A549 (cell line): ENCODE data around the gene PDPK1. TPM values are rescaled to one million over a fixed set of nuclear protein-coding genes. Genes with fewer than 3 reads are reported as not detected.
"Not testable (repeated sequence)": the region's sequence is repeated elsewhere in the genome, so short reads cannot be mapped to it uniquely, and the experiment has no call there.

Experiments used
- ATAC-seq, 2 experiments: fragments of 200-7000 bp in 1 of 2; fragments of >200 bp in 1 of 2; cut with Nextera tagmentation in 1 of 2; cut with Tn5 transposase in 1 of 2; 3 replicates each; pipeline versions ENCODE4 v1.8.0 to v1.9.1; 2018 to 2020; ENCODE audit warnings: mild to moderate bottlenecking in 1 of 2, moderate library complexity in 1 of 2
- CTCF ChIA-PET: fragments of 300-600 bp; sonication (Branson Sonifier 250); formaldehyde crosslinking; extraction: SDS; loops from one replicate; lab custom pipeline; 2021; ENCODE audit warnings: antibody characterized with exemption, inconsistent platforms; lab: Yijun Ruan, JAX
- POLR2A ChIA-PET: fragments of 350-600 bp; formaldehyde crosslinking; extraction: SDS; loops from one replicate; lab custom pipeline; 2021; ENCODE audit warnings: antibody characterized with exemption, inconsistent platforms; lab: Yijun Ruan, JAX
- DNase-seq, 2 experiments: peaks; one replicate each; pipeline versions ENCODE4 v3.0.0 to v3.0.0-alpha.2; 2011 to 2016; ENCODE audit warnings: low read depth in 1 of 2, low spot score in 1 of 2
- FAIRE-seq: peaks from 2 replicates; lab custom pipeline; 2011; peaks lifted over from hg19 to GRCh38; lab: Jason Lieb, UNC
- H3K27ac ChIP-seq, 2 experiments: fragments of >200 bp; sonication (Bioruptor Twin); formaldehyde crosslinking; 3 replicates each; pipeline ENCODE4 v1.5.1; 2016 to 2017
- H3K4me1 ChIP-seq: fragments of >200 bp; sonication (Bioruptor Twin); formaldehyde crosslinking; 3 replicates; pipeline ENCODE4 v1.6.1; 2016
- H3K4me2 ChIP-seq: fragments of >200 bp; sonication (Bioruptor Twin); formaldehyde crosslinking; 3 replicates; pipeline ENCODE4 v1.6.1; 2016
- H3K4me3 ChIP-seq: fragments of >200 bp; sonication (Bioruptor Twin); formaldehyde crosslinking; 3 replicates; pipeline ENCODE4 v1.5.1; 2016
- H3K9me3 ChIP-seq: fragments of >200 bp; sonication (Bioruptor Twin); formaldehyde crosslinking; 3 replicates; pipeline ENCODE4 v1.6.1; 2016
- EHMT2 ChIP-seq: fragments of 200-600 bp; sonication (generic); IDR thresholded peaks from 2 replicates; pipeline ENCODE4 v1.6.1; 2016; ENCODE audit warnings: antibody characterized with exemption, low read depth, mild to moderate bottlenecking, moderate library complexity
- EP300 ChIP-seq, 2 experiments: fragments of >200 bp; sonication (Bioruptor Twin); formaldehyde crosslinking; IDR thresholded peaks; 2 replicates in 1 of 2; 3 replicates in 1 of 2; pipeline ENCODE4 v1.6.1; 2016 to 2017
- ESRRA ChIP-seq: fragments of 150-350 bp; IDR thresholded peaks from 2 replicates; pipeline ENCODE4 v1.6.1; 2014; ENCODE audit warnings: mild to moderate bottlenecking, low read length, borderline replicate concordance
- FOSB ChIP-seq: fragments of 250-450 bp; sonication (Bioruptor Pico); IDR thresholded peaks from 2 replicates; pipeline ENCODE4 v1.5.0; 2020; ENCODE audit warnings: mild to moderate bottlenecking, moderate library complexity
- HDAC2 ChIP-seq: fragments of 200-600 bp; sonication (generic); IDR thresholded peaks from 2 replicates; pipeline ENCODE4 v1.6.1; 2016
- HOXA7 ChIP-seq: fragments of 250-450 bp; sonication (Bioruptor Pico); IDR thresholded peaks from 2 replicates; pipeline ENCODE4 v1.5.0; 2020; ENCODE audit warnings: mild to moderate bottlenecking, moderate library complexity
- HOXB5 ChIP-seq: fragments of 250-450 bp; sonication (Bioruptor Pico); IDR thresholded peaks from 2 replicates; pipeline ENCODE4 v1.5.0; 2020; ENCODE audit warnings: mild to moderate bottlenecking, moderate library complexity
- JUN ChIP-seq, 2 experiments: fragments of >200 bp; sonication (Bioruptor Twin); formaldehyde crosslinking; IDR thresholded peaks; 2 replicates in 1 of 2; 3 replicates in 1 of 2; pipeline ENCODE4 v1.6.1; 2016 to 2017
- KDM1A ChIP-seq: fragments of 200-600 bp; sonication (generic); IDR thresholded peaks from 2 replicates; pipeline ENCODE4 v1.6.1; 2016; ENCODE audit warnings: low read depth, mild to moderate bottlenecking
- KDM5A ChIP-seq: fragments of 200-600 bp; sonication (generic); IDR thresholded peaks from 2 replicates; pipeline ENCODE4 v1.6.1; 2016; ENCODE audit warnings: antibody characterized with exemption, mild to moderate bottlenecking
- MAFK ChIP-seq: fragments of 450-650 bp; IDR thresholded peaks from 2 replicates; pipeline ENCODE4 v1.6.1; 2014; ENCODE audit not compliant: partially characterized antibody
- RAD21 ChIP-seq, 2 experiments: fragments of >200 bp in 1 of 2; sonication (Bioruptor Twin) in 1 of 2; formaldehyde crosslinking in 1 of 2; IDR thresholded peaks in 1 of 2; conservative IDR thresholded peaks in 1 of 2; 2 replicates in 1 of 2; 3 replicates in 1 of 2; pipeline ENCODE4 v1.6.1; 2012 to 2018; ENCODE audit warnings: inconsistent platforms in 1 of 2
- RARB ChIP-seq: fragments of 250-450 bp; sonication (Bioruptor Pico); IDR thresholded peaks from 2 replicates; pipeline ENCODE4 v1.8.0; 2021; ENCODE audit warnings: mild to moderate bottlenecking, moderate library complexity
- RFX5 ChIP-seq: fragments of 450-650 bp; IDR thresholded peaks from 2 replicates; pipeline ENCODE4 v1.7.1; 2014; ENCODE audit warnings: antibody characterized with exemption, mild to moderate bottlenecking, moderate library complexity
- SREBF2 ChIP-seq: fragments of 450-650 bp; IDR thresholded peaks from 2 replicates; pipeline ENCODE4 v1.6.1; 2014; ENCODE audit warnings: mild to moderate bottlenecking, moderate library complexity
- ZC3H11A ChIP-seq: fragments of 450-650 bp; IDR thresholded peaks from 2 replicates; pipeline ENCODE4 v1.6.1; 2014; ENCODE audit warnings: antibody characterized with exemption, mild to moderate bottlenecking
- ZFP36 ChIP-seq: fragments of 450-650 bp; IDR thresholded peaks from 2 replicates; pipeline ENCODE4 v1.6.1; 2014; ENCODE audit warnings: borderline replicate concordance; ENCODE audit not compliant: partially characterized antibody
- WGBS: methylation state at CpG from one replicate; pipeline ENCODE4 v1.1.6; 2017; ENCODE audit errors: missing lambda C conversion rate; 5-methylcytosine and 5-hydroxymethylcytosine counted together
- polyA plus RNA-seq, 4 experiments: library from polyadenylated mRNA; depleted of rRNA in 3 of 4; stranded (reverse); fragments of >200 nt; fragmentation: RNase III in 1 of 4; extraction: RNeasy Plus Mini Kit Qiagen cat#74134 plus additional on column Dnase treatment in 1 of 4; gene quantifications; 2 replicates in 3 of 4; 3 replicates in 1 of 4; pipeline ENCODE4 v1.2.3, GENCODE V29; 2011 to 2017
- TF ChIP-seq, protein P1 (sequence below): fragments of >200 bp; sonication (Bioruptor Twin); formaldehyde crosslinking; IDR thresholded peaks from 3 replicates; pipeline ENCODE4 v1.5.1; 2016
- TF ChIP-seq, protein P2 (sequence below): IDR thresholded peaks from 2 replicates; pipeline ENCODE4 v1.6.1; 2012
- TF ChIP-seq, protein P3 (sequence below): fragments of 250-450 bp; sonication (Bioruptor Pico); IDR thresholded peaks from 2 replicates; pipeline ENCODE4 v1.5.0; 2020; ENCODE audit warnings: low read depth, mild to moderate bottlenecking, moderate library complexity

Gene PDPK1
- polyA plus RNA-seq, 2 of the 4 experiments (the other 2 are of a cell fraction), result 17.7 to 29.7 TPM

DNA sequence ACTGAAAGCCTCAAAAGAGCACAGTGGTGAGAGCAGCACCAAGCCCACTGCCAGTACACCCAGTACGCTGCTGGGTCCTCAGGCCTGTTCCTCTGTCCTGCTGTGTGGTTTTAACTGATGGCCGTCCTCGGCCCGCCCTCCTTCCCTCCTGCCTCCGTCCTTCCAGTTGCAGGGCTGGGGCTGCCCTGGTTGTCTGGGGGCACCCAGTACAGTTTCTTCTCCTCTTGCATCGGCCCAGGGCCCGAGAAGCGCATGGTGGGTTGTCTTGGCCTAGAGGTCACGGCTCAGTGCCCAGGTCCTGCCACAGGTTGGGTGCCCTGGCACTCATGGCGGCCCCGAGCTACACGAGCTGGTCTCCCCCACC lies 73.7 kb downstream of the PDPK1 start:
- H3K4me2 ChIP-seq, result no peak overlapping the region
- CTCF ChIA-PET, result no interaction called here
- ATAC-seq, result no peak
- DNase-seq, result no peak
- H3K9me3 ChIP-seq, result no peaks in the 10 kb centered on the region
- no peaks in the 10 kb centered on the region for H3K4me1 ChIP-seq
- 94% methylated on average over 8 of the region's 12 CpGs for WGBS
- POLR2A ChIA-PET, result no interaction called here
- H3K27ac ChIP-seq, result no peak overlapping the region
- no peak for FAIRE-seq
- TF ChIP-seq JUN (IDR thresholded peaks at IDR 0.05) (no peak), RARB (CRISPR knock-in tag) (no peak), ESRRA (no peak), KDM5A (no peak), KDM1A (no peak), RAD21 (conservative IDR thresholded peaks at IDR 0.05 in 1 of 2, IDR thresholded peaks at IDR 0.05 in 1 of 2) (no peak), ZFP36 (no peak), HDAC2 (no peak), ZC3H11A (no peak), MAFK (no peak), HOXB5 (CRISPR knock-in tag) (no peak), RFX5 (no peak), HOXA7 (no peak), FOSB (no peak)
- TF ChIP-seq, protein P1, sequence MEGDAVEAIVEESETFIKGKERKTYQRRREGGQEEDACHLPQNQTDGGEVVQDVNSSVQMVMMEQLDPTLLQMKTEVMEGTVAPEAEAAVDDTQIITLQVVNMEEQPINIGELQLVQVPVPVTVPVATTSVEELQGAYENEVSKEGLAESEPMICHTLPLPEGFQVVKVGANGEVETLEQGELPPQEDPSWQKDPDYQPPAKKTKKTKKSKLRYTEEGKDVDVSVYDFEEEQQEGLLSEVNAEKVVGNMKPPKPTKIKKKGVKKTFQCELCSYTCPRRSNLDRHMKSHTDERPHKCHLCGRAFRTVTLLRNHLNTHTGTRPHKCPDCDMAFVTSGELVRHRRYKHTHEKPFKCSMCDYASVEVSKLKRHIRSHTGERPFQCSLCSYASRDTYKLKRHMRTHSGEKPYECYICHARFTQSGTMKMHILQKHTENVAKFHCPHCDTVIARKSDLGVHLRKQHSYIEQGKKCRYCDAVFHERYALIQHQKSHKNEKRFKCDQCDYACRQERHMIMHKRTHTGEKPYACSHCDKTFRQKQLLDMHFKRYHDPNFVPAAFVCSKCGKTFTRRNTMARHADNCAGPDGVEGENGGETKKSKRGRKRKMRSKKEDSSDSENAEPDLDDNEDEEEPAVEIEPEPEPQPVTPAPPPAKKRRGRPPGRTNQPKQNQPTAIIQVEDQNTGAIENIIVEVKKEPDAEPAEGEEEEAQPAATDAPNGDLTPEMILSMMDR, result no peak
- TF ChIP-seq, all 56 proteins: peak for 0
- no peak overlapping the region for H3K4me3 ChIP-seq

DNA sequence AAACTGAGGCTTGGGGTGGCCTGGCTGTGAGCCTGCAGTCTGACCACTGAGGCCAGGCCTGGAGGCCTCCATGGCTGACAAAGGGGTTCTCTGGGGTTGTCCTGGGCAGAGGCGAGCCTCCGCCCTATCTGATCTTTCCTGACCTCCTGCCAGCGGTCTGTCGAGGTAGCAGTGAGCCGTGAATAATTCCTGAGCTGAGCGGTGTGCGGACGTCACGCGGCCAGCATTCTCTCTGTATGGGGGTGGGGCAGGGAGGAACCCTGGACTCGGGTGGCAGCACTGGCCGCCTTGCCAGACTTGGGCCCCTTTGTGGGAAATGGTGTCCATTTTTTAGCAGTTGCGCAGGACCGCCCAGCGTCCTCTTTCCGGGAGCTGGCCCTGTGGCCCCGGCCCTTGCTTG lies 74.1 kb downstream of the PDPK1 start:
- H3K4me2 ChIP-seq, FAIRE-seq, H3K27ac ChIP-seq, CTCF ChIA-PET, POLR2A ChIA-PET, H3K4me3 ChIP-seq, H3K9me3 ChIP-seq, ATAC-seq, DNase-seq, H3K4me1 ChIP-seq: not testable (repeated sequence)
- no CpG with 5 or more reads among the region's 17 CpGs for WGBS

DNA sequence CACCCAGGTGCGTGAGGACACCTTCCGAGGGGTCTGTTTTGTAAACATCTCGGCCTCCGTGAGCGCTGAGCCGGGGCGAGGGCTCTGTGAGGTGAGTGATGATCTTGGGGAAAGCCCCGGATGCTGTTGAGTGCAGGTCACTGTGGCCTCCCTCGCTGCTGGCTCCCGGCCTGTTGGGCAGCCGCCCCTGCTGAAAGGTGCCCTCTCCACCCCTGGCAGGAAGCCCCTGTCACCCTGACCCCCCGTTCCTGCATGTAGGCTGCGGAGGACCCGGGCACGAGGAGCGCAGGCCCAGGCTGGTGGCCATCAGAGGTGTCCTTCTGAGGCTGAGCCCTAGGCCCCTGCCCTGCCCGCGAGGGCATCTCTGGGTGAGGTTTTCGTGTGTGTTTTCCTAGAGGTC lies 75.4 kb downstream of the PDPK1 start:
- DNase-seq, H3K9me3 ChIP-seq, H3K4me1 ChIP-seq, CTCF ChIA-PET, H3K4me3 ChIP-seq, FAIRE-seq, POLR2A ChIA-PET, H3K27ac ChIP-seq, ATAC-seq, H3K4me2 ChIP-seq: not testable (repeated sequence)
- no CpG with 5 or more reads among the region's 19 CpGs for WGBS

DNA sequence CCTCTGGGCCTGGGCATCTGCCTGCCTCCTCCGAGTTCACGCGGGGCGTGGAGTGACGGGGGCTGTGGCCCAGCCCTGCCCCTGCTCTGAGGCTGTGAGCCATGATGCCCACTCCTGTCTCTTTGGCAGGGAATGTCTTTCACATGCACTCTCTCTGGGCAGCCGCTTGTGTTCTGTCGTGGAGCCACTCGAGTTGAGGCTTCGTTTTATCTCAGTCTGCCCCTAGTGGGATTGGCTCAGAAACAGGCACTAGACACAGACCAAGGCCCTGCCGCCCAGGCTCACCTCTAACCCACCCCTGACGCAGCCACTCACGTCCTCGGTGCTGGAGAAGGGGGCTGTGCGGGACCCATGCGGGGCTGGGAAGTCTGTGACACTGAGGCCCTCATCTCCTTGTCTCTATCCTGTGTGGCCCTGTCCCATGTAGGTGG lies 77.0 kb downstream of the PDPK1 start:
- no peak for FAIRE-seq
- ChIA-PET CTCF (no interaction called here), POLR2A (no interaction called here)
- Histone ChIP-seq H3K4me2 (no peak overlapping the region), H3K27ac (no peak overlapping the region), H3K4me3 (no peak overlapping the region), H3K4me1 (no peaks in the 10 kb centered on the region), H3K9me3 (no peaks in the 10 kb centered on the region)
- no peak for ATAC-seq
- 93% methylated on average over 15 of the region's 15 CpGs for WGBS
- TF ChIP-seq, protein P2, sequence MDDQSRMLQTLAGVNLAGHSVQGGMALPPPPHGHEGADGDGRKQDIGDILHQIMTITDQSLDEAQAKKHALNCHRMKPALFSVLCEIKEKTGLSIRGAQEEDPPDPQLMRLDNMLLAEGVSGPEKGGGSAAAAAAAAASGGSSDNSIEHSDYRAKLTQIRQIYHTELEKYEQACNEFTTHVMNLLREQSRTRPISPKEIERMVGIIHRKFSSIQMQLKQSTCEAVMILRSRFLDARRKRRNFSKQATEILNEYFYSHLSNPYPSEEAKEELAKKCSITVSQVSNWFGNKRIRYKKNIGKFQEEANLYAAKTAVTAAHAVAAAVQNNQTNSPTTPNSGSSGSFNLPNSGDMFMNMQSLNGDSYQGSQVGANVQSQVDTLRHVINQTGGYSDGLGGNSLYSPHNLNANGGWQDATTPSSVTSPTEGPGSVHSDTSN, result no peak
- TF ChIP-seq EP300 (IDR thresholded peaks at IDR 0.05) (no peak), RFX5 (no peak), HOXB5 (CRISPR knock-in tag) (no peak), HDAC2 (no peak), EHMT2 (no peak), SREBF2 (no peak), KDM1A (no peak)
- TF ChIP-seq, protein P3, sequence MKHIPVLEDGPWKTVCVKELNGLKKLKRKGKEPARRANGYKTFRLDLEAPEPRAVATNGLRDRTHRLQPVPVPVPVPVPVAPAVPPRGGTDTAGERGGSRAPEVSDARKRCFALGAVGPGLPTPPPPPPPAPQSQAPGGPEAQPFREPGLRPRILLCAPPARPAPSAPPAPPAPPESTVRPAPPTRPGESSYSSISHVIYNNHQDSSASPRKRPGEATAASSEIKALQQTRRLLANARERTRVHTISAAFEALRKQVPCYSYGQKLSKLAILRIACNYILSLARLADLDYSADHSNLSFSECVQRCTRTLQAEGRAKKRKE (CRISPR knock-in tag), result no peak
- DNase-seq, result no peak

DNA sequence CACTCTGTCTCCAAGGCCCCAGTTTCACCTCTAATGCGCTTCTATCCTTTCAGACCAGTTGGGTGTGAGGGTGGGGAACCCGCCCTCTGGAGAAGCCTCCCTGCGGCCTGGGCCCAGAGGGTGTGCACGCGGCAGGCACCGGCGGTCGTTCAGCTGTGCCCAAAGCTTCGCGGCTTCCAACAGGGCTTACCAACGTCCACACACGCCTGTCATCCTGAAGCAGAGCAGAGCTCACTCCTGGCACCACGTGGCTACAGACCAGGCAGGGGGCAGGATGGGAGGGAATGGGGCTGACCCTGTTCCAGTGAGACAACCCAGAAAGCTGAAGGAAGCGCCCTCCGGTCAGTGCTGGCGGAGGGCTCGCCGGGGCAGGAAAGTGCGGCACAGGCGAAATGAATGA lies 81.1 kb downstream of the PDPK1 start:
- H3K27ac ChIP-seq, H3K9me3 ChIP-seq, ATAC-seq, H3K4me1 ChIP-seq, POLR2A ChIA-PET, CTCF ChIA-PET, H3K4me3 ChIP-seq, DNase-seq, H3K4me2 ChIP-seq, FAIRE-seq: not testable (repeated sequence)
- no CpG with 5 or more reads among the region's 20 CpGs for WGBS

DNA sequence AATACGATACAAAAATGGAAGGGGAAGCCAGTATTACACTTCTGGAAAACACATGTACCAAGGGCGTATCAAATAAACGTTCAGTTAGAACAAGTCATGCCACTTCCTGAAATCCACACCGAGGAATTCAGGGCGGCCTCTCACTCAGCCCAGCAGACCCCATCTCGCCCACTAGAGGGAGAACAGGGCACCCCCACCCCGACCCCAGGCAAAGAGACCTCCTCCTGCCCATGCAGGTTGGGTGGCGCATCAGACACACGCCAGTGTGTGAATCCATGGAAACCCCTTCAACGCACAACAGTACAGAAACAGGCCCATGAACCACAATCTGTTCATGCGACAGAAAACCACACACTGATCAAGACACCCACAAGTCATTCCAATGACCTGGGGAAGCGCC lies 81.8 kb downstream of the PDPK1 start:
- DNase-seq, H3K4me2 ChIP-seq, CTCF ChIA-PET, H3K4me1 ChIP-seq, H3K4me3 ChIP-seq, POLR2A ChIA-PET, H3K9me3 ChIP-seq, FAIRE-seq, H3K27ac ChIP-seq: not testable (repeated sequence)
- WGBS, result 75% methylated on average over 4 of the region's 12 CpGs
- ATAC-seq, result peak; percentile 33 to 79; a peak in 4 of 6 replicates
